Hepatocyte (in vitro differentiated cells): ENCODE data around the gene APOL2.

ENCODE experiments used
- EZH2phosphoT487 ChIP-seq: fragments of 200-600 bp; sonication (generic); IDR thresholded peaks from one replicate; pipeline ENCODE4 v1.6.1; 2018; ENCODE audit warnings: antibody characterized with exemption, mild to moderate bottlenecking, low read depth, moderate library complexity; ENCODE audit not compliant: unreplicated experiment, severe bottlenecking
- TF ChIP-seq, protein P1 (sequence below): fragments of 200-600 bp; sonication (generic); IDR thresholded peaks from 2 replicates; pipeline ENCODE4 v1.5.1; 2016; ENCODE audit warnings: antibody characterized with exemption, mild to moderate bottlenecking; ENCODE audit not compliant: poor library complexity

DNA sequence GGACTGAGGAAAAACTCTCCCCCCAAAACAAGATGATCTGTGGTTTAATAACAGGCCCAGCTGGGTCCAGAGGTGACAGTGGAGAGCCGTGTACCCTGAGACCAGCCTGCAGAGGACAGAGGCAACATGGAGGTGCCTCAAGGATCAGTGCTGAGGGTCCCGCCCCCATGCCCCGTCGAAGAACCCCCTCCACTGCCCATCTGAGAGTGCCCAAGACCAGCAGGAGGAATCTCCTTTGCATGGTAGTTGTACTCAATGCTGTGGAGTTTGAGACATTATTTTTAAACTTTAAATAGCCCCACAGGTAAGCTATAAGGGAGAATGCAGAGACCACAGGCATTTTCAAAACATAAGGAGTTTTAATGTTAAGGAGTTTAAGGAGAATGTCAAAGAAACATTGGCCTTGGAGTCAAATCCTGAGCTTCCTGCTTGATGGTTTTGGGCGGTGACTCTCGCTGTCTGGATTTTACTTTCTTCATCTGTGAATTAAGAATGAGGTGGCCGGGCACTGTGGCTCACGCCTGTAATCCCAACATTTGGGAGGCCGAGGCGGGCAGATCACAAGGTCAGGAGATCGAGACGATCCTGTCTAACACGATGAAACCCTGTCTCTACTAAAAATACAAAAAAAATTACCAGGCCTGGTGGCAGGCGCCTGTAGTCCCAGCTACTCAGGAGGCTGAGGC, 20.4 kb upstream of the APOL2 start:
- TF ChIP-seq, protein P1, sequence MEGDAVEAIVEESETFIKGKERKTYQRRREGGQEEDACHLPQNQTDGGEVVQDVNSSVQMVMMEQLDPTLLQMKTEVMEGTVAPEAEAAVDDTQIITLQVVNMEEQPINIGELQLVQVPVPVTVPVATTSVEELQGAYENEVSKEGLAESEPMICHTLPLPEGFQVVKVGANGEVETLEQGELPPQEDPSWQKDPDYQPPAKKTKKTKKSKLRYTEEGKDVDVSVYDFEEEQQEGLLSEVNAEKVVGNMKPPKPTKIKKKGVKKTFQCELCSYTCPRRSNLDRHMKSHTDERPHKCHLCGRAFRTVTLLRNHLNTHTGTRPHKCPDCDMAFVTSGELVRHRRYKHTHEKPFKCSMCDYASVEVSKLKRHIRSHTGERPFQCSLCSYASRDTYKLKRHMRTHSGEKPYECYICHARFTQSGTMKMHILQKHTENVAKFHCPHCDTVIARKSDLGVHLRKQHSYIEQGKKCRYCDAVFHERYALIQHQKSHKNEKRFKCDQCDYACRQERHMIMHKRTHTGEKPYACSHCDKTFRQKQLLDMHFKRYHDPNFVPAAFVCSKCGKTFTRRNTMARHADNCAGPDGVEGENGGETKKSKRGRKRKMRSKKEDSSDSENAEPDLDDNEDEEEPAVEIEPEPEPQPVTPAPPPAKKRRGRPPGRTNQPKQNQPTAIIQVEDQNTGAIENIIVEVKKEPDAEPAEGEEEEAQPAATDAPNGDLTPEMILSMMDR = no peak
- no peak for TF ChIP-seq EZH2phosphoT487
